Uterus (tissue), 4 donors: ENCODE measurements around the gene PACRG. TPM values are rescaled to one million over a fixed set of nuclear protein-coding genes. Genes with fewer than 3 reads are reported as not detected.

Experiments
- DNase-seq, 2 donors: peaks; one replicate each; pipeline ENCODE4 v3.0.0-alpha.2; 2019 to 2020
- H3K27ac ChIP-seq, 2 donors: fragments of 200-600 bp; sonication (generic); 1 replicate in 1 of 2; 2 replicates in 1 of 2; pipeline ENCODE4 v1.5.1; 2016 to 2018
- H3K27me3 ChIP-seq, 2 donors: fragments of 200-600 bp; sonication (generic); one replicate each; pipeline ENCODE4 v1.5.1; 2018 to 2019; ENCODE audit warnings: control low read depth in 1 of 2
- H3K36me3 ChIP-seq, 2 donors: fragments of 200-600 bp; sonication (generic); one replicate each; pipeline ENCODE4 v1.5.1; 2019; ENCODE audit warnings: control low read depth in 1 of 2
- H3K4me1 ChIP-seq, 2 donors: fragments of 200-600 bp; sonication (generic); one replicate each; pipeline ENCODE4 v1.5.1; 2018 to 2019; ENCODE audit warnings: control low read depth in 1 of 2
- H3K4me3 ChIP-seq, 2 donors: fragments of 200-600 bp; sonication (generic); 1 replicate in 1 of 2; 2 replicates in 1 of 2; pipeline ENCODE4 v1.5.1; 2018 to 2019; ENCODE audit warnings: mild to moderate bottlenecking in 1 of 2
- H3K9me3 ChIP-seq, 2 donors: fragments of 200-600 bp; sonication (generic); one replicate each; pipeline ENCODE4 v1.5.1; 2019; ENCODE audit warnings: control low read depth in 1 of 2
- CTCF ChIP-seq, 4 experiments: fragments of 200-600 bp in 2 of 4; fragments of 450-650 bp in 2 of 4; sonication (generic) in 2 of 4; IDR thresholded peaks; one replicate each; pipeline ENCODE4 v1.5.1; 2016 to 2019; ENCODE audit warnings: antibody characterized with exemption in 4 of 4, mild to moderate bottlenecking in 2 of 4, moderate library complexity in 1 of 4
- POLR2A ChIP-seq, 2 donors: fragments of 450-650 bp; IDR thresholded peaks; one replicate each; pipeline ENCODE4 v1.6.1; 2016; ENCODE audit warnings: antibody characterized with exemption in 2 of 2, mild to moderate bottlenecking in 1 of 2, moderate library complexity in 1 of 2
- intact Hi-C: fragments of 100-400 bp; cut with DNase I; formaldehyde crosslinking; loops from one replicate; pipeline ENCODE4 v1.15.1; 2023; ENCODE audit warnings: low total_unique reads
- total RNA-seq, 4 donors: library from RNA; depleted of rRNA in 3 of 4; stranded (reverse); fragments of >200 nt in 3 of 4; gene quantifications; one replicate each; pipeline versions ENCODE4 v1.1.0 to v1.2.4, GENCODE V29; 2014 to 2023
- donor health status: DM: yes; HTN: yes; CAD: no.

Gene PACRG
- total RNA-seq, 4 donors from 2014 or later: 4.6 to 12.3 (median 7.5) TPM

DNA sequence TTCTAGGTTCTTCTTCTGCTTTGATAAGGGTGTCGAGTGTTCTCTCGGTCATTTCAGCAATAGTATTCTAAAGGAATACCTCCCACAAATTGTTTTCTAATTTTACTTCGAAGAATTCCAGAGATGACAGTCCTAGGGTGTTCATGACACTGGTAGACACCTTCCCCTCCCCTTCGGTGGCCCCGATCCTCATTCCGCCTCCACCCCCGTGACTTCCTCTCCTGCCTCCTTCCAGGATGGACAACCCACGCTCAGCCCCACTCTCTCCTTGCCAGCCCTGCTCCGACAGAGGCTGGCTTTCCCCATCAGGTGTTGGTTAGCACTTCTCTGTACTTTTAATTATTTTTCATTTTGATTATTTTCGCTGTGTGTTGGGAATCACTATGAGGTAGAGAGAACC, 431.9 kb downstream of the PACRG start:
- TF ChIP-seq CTCF (IDR thresholded peaks at IDR 0.05): no peak
- TF ChIP-seq POLR2A (IDR thresholded peaks at IDR 0.05): no peak
- intact Hi-C loops: no loop called here

DNA sequence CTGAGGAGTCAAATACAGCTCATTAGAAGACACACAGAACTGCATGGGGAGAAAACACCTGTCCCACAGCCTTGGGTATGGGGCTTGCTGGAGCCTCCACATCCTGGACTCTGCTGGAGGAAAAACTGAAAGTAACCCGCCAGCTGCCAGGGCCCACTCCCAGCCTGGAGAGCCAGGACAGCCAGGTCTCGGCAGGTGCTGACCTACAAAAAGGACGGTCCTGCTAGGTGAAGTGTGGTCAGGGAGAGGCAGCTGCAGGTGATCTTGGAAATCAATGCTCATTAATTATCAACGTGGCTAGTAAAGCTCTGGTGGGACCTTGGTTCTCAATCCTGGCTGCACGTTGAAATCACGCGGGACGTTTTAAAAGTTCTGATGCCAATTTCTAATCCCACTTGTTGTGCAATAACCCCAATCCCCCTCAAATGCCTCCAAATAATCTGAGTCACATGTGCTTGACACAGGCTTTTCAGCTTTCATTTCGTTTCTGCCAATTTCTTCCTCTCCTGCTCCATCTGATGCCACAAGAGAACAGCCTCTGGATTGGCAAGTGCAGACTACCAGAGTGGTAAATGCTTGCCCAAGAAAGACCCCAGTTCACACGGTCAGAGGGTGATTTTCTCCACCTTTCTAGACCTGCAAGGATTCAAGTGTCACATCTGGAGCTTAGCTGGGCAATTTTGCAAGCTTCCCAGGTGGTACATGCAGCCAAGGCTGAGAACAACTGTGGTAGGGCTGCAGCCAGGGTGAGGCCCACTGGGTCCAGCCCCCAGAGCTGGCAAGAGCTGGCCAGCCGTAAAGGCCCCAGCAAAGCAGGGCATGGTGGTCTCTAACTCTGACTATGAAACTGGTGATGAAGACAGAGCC, 434.5 kb downstream of the PACRG start:
- H3K4me3 ChIP-seq: no peak overlapping the region
- H3K27ac ChIP-seq: no peak overlapping the region
- intact Hi-C loops: no loop called here
- TF ChIP-seq POLR2A (IDR thresholded peaks at IDR 0.05) (no peak), CTCF (IDR thresholded peaks at IDR 0.05) (no peak)
- H3K9me3 ChIP-seq: no peaks in the 10 kb centered on the region
- H3K36me3 ChIP-seq: no peaks in the 10 kb centered on the region
- no peak for DNase-seq
- H3K27me3 ChIP-seq: no peaks in the 10 kb centered on the region
- H3K4me1 ChIP-seq: no peaks in the 10 kb centered on the region

More for the DNA sequence above, 431.9 kb downstream of the PACRG start:
- no peak for DNase-seq
- H3K27ac ChIP-seq: no peak overlapping the region
- H3K27me3 ChIP-seq: no peaks in the 10 kb centered on the region
- H3K4me1 ChIP-seq: no peaks in the 10 kb centered on the region
- H3K36me3 ChIP-seq: no peaks in the 10 kb centered on the region
- H3K4me3 ChIP-seq: no peak overlapping the region
- no peaks in the 10 kb centered on the region for H3K9me3 ChIP-seq

DNA sequence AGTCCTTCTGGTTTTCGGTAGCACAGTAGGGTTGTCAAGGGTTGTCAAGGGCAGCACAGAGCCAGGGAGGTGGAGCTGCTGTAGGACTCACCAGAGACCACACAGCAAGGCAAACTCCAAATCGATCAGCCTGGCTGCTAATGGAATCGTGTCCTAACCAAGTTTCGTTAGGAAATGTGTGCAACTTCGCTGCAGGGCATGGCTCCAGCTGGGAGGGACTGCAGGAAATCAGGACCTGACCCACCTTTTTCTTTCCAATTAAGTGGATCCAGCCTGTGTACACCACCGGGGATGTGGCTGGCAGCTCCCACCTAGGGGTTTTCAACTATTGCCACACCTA, 435.1 kb downstream of the PACRG start:
- no peak overlapping the region for H3K4me3 ChIP-seq
- H3K27me3 ChIP-seq: no peaks in the 10 kb centered on the region
- intact Hi-C loops: no loop called here
- TF ChIP-seq CTCF (IDR thresholded peaks at IDR 0.05): no peak
- no peak for TF ChIP-seq POLR2A (IDR thresholded peaks at IDR 0.05)
- no peaks in the 10 kb centered on the region for H3K36me3 ChIP-seq
- H3K9me3 ChIP-seq: no peaks in the 10 kb centered on the region
- H3K27ac ChIP-seq: no peak overlapping the region
- no peaks in the 10 kb centered on the region for H3K4me1 ChIP-seq
- no peak for DNase-seq

DNA sequence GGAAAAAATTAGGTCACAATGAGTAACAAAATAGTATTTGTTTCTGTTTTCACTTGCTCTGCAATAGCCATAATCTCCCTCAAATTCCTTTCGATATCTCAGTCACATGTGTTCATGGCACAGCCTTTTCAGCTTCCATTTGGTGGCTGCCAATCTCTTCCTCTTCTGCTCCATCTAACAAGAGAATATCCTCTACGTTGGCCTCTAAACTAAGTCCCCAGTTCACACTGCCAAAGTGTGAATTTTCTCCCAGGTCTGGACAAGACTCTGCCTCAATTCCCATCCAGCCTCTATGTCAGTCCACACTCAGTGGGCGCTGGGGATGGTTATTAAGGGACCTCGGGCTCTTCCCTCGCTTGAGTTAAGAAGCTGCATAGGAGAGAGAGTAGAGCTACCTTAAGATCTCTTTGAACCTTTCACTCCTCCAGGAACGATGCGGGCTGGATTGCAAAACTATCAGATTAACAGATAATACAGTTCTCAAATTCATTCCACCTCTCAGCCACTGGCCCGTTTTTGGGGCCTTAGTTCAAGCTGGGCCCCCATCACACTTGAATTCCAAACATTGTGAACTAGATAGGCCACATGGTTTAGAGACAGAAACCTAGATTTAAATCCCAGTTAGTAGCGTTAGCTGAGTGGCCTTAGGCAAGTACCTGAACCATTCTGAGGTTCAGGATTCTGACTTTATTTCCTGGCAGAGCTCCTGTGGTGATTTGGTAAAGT, 436.6 kb downstream of the PACRG start:
- TF ChIP-seq POLR2A (IDR thresholded peaks at IDR 0.05) (no peak), CTCF (IDR thresholded peaks at IDR 0.05) (no peak)
- H3K27ac ChIP-seq: no peak overlapping the region
- H3K4me3 ChIP-seq: no peak overlapping the region
- DNase-seq: no peak
- intact Hi-C loops: no loop called here
- H3K4me1 ChIP-seq: no peaks in the 10 kb centered on the region
- no peaks in the 10 kb centered on the region for H3K36me3 ChIP-seq
- no peaks in the 10 kb centered on the region for H3K9me3 ChIP-seq
- no peaks in the 10 kb centered on the region for H3K27me3 ChIP-seq
